MCF 10A (cell line): ENCODE results near the gene PDE4D. TPM values are rescaled to one million over a fixed set of nuclear protein-coding genes. Genes with fewer than 3 reads are reported as not detected.

Source experiments
- BruUV-seq: library from RNA; stranded (reverse); fragments of 400-500 nt; replicated peaks from 2 replicates; lab custom pipeline; 2021; lab: Mats Ljungman, UMichigan
- CTCF ChIA-PET: fragments of 300-600 bp; sonication (Branson Sonifier 250); formaldehyde crosslinking; extraction: SDS; loops from one replicate; lab custom pipeline; 2021; ENCODE audit warnings: antibody characterized with exemption, inconsistent platforms; lab: Yijun Ruan, JAX
- POLR2A ChIA-PET: fragments of 300-600, 350-650 bp; sonication (Branson Sonifier 250); formaldehyde crosslinking; extraction: SDS; loops from one replicate; lab custom pipeline; 2020; ENCODE audit warnings: antibody characterized with exemption, inconsistent platforms; lab: Yijun Ruan, JAX
- DNase-seq: peaks from one replicate; pipeline ENCODE4 v3.0.0-alpha.2; 2018; ENCODE audit not compliant: unreplicated experiment
- H3K27ac Mint-ChIP-seq: one replicate; pipeline ENCODE4 v1.8.0; 2022; ENCODE audit warnings: mild to moderate bottlenecking, low read depth, mixed read lengths; ENCODE audit not compliant: unreplicated experiment
- H3K27me3 Mint-ChIP-seq: one replicate; pipeline ENCODE4 v1.8.0; 2022; ENCODE audit warnings: mixed read lengths; ENCODE audit not compliant: insufficient read depth, unreplicated experiment
- H3K36me3 Mint-ChIP-seq: one replicate; pipeline ENCODE4 v1.8.0; 2022; ENCODE audit warnings: mild to moderate bottlenecking, moderate library complexity, mixed read lengths; ENCODE audit not compliant: insufficient read depth, unreplicated experiment
- H3K4me1 Mint-ChIP-seq: one replicate; pipeline ENCODE4 v1.8.0; 2022; ENCODE audit warnings: mixed read lengths; ENCODE audit not compliant: insufficient read depth, unreplicated experiment
- H3K4me3 Mint-ChIP-seq: one replicate; pipeline ENCODE4 v1.8.0; 2022; ENCODE audit warnings: mild to moderate bottlenecking, moderate library complexity, mixed read lengths; ENCODE audit not compliant: unreplicated experiment
- H3K9me3 Mint-ChIP-seq: one replicate; pipeline ENCODE4 v1.8.0; 2022; ENCODE audit warnings: mixed read lengths; ENCODE audit not compliant: unreplicated experiment
- intact Hi-C: fragments of 100-400 bp; cut with micrococcal nuclease; formaldehyde crosslinking; loops from 2 replicates; pipeline ENCODE4 v1.14.1; 2022
- total RNA-seq: library from RNA; stranded (reverse); gene quantifications from 2 replicates; pipeline ENCODE4 v1.2.3, GENCODE V29; 2022
- TF ChIP-seq, protein P1 (sequence below): fragments of 200-600 bp; IDR thresholded peaks from one replicate; pipeline ENCODE4 v1.8.0; 2022; ENCODE audit warnings: antibody characterized with exemption, mild to moderate bottlenecking; ENCODE audit not compliant: unreplicated experiment

PDE4D gene
- total RNA-seq, 1 experiment from 2014 or later: 85.0 TPM

DNA sequence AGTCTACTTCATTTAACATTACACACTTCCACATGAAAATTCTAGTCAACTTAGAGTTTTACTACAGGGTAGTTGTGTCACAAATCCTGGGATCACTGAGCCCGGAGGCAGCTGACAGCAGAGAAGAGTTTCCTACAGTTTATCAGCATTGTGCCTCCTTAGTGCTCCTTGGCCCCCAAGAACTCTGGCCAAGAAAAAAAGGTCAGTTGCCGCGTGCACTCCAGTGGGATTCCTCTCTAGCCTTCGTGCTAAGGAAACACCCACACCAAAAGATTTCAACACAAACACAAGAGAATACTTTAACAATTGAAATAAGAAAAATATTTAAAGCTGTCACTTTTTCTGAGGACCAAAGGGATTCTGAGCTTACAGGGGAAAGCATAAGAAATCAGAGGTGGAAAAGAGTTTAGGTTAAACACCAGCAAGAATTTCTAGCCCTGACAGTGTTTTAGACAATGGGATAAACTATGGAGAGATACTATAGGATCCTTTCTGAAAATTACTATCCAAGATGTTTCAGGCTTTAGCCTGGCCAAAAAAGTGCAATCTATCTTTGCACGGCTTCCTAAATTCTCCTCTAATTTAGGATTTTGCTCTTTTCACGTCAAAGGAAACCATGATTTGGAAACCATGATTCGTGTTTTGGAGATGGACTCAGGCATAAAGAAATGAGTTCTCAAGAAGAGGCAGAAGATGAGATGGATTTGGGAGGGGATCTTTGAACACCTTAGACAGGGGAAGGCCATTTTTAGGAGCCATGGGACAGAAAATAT lies 703.9 kb downstream of the PDE4D start:
- TF ChIP-seq, protein P1, sequence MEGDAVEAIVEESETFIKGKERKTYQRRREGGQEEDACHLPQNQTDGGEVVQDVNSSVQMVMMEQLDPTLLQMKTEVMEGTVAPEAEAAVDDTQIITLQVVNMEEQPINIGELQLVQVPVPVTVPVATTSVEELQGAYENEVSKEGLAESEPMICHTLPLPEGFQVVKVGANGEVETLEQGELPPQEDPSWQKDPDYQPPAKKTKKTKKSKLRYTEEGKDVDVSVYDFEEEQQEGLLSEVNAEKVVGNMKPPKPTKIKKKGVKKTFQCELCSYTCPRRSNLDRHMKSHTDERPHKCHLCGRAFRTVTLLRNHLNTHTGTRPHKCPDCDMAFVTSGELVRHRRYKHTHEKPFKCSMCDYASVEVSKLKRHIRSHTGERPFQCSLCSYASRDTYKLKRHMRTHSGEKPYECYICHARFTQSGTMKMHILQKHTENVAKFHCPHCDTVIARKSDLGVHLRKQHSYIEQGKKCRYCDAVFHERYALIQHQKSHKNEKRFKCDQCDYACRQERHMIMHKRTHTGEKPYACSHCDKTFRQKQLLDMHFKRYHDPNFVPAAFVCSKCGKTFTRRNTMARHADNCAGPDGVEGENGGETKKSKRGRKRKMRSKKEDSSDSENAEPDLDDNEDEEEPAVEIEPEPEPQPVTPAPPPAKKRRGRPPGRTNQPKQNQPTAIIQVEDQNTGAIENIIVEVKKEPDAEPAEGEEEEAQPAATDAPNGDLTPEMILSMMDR: no peak
- intact Hi-C loops: loop anchor here (5.0 to 10.0 kb wide), 4 partner anchors 298 to 603 kb away; no protein-coding TSS in a partner anchor
- H3K36me3 Mint-ChIP-seq: peaks cover 23% of the 10 kb centered on the region
- no TSS peak for BruUV-seq
- H3K4me3 Mint-ChIP-seq: no peak overlapping the region
- no peaks in the 10 kb centered on the region for H3K9me3 Mint-ChIP-seq
- peaks cover 28% of the 10 kb centered on the region for H3K4me1 Mint-ChIP-seq
- no peak for DNase-seq
- POLR2A ChIA-PET: interaction anchor here (0.6 to 1.4 kb wide), 4 partner anchors 174 to 186 kb away, joined by 3 to 5 read pairs (median 4); no protein-coding TSS in a partner anchor
- H3K27me3 Mint-ChIP-seq: no peaks in the 10 kb centered on the region
- no peak overlapping the region for H3K27ac Mint-ChIP-seq
- CTCF ChIA-PET: interaction anchor here (0.8 to 14.6 kb wide), 15 partner anchors 11 to 620 kb away, joined by 3 to 359 read pairs (median 18); no protein-coding TSS in a partner anchor

DNA sequence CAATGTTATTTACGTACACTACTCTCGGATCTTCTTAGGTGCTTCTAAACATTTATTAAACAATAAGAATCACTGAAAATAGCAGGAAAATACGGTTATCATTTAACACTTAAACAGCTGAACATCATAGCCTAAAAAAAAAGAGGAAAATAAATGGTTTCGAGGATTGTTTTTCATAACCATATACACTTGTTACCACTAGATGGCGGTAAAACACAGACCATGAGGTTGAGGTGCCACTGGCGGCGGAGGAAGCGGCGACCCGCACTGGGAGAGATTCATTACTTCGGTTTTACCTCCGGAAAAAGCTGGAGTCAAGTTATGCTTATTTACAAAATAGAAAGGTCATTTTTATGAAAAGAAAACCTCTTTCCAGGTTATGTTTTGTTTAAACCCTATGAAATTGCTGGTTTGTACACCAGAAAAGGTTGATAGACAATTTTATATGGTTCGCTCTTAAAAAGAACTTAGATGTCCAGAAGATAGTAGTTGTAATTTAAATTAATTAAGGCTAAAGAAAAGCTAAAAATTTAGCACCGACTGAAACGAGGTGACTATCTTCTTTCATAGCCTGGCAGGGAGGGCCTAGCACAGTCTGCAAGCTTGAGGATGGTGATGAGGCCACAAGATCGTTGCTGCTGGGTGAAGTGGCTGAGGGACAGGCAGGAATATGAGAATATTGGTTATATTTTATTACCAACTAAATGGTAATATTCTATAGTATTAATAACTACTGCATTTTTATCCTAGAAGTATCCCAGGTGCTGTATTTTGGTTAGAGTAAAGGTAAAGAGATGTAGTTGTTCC lies 704.9 kb downstream of the PDE4D start:
- TF ChIP-seq, protein P1: peak; percentile 57
- ChIA-PET CTCF (interaction anchor here (0.6 to 14.6 kb wide), 59 partner anchors 8 to 662 kb away, joined by 3 to 359 read pairs (median 4); no protein-coding TSS in a partner anchor), POLR2A (interaction anchor here (0.5 to 2.1 kb wide), 5 partner anchors 10 to 192 kb away, joined by 3 to 7 read pairs (median 3); no protein-coding TSS in a partner anchor)
- intact Hi-C loops: loop anchor here (1.0 to 5.0 kb wide), 4 partner anchors 180 to 612 kb away; no protein-coding TSS in a partner anchor
- DNase-seq: peak; percentile 74
- no peaks in the 10 kb centered on the region for H3K9me3 Mint-ChIP-seq
- no TSS peak for BruUV-seq
- H3K4me1 Mint-ChIP-seq: peaks cover 18% of the 10 kb centered on the region
- no peaks in the 10 kb centered on the region for H3K27me3 Mint-ChIP-seq
- no peak overlapping the region for H3K27ac Mint-ChIP-seq
- H3K4me3 Mint-ChIP-seq: no peak overlapping the region
- peaks cover 16% of the 10 kb centered on the region for H3K36me3 Mint-ChIP-seq

DNA sequence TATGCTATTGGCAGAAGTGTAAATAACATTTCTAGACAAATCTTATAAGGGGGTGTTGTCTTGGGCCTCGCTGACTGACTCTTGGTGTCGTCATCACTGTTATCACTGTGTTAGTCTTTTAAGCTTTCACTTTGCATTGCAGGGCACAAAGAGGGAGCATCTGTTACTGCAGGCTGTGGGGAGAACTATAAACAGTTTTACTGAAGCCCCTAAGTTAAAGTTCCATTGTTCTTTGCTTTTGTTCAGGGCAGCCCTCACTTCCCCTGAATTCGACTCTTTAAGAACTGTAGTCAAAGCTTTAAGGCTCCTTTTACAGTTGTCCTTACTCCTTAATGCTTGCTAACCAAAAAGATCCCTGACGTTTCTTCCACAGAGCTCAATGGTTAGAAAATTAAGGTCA lies 705.7 kb downstream of the PDE4D start:
- POLR2A ChIA-PET: interaction anchor here (0.6 to 2.1 kb wide), 4 partner anchors 9 to 193 kb away, joined by 3 to 7 read pairs (median 5); no protein-coding TSS in a partner anchor
- H3K36me3 Mint-ChIP-seq: peaks cover 22% of the 10 kb centered on the region
- BruUV-seq: no TSS peak
- intact Hi-C loops: loop anchor here (1.0 to 5.0 kb wide), 4 partner anchors 180 to 612 kb away; no protein-coding TSS in a partner anchor
- H3K4me3 Mint-ChIP-seq: no peak overlapping the region
- no peaks in the 10 kb centered on the region for H3K27me3 Mint-ChIP-seq
- H3K4me1 Mint-ChIP-seq: peaks cover 14% of the 10 kb centered on the region
- H3K27ac Mint-ChIP-seq: no peak overlapping the region
- TF ChIP-seq, protein P1: no peak
- no peaks in the 10 kb centered on the region for H3K9me3 Mint-ChIP-seq
- CTCF ChIA-PET: interaction anchor here (0.6 to 14.6 kb wide), 40 partner anchors 9 to 662 kb away, joined by 3 to 359 read pairs (median 5); no protein-coding TSS in a partner anchor
- DNase-seq: no peak
